ENCODE data around the gene MAN1C1.
A peak's percentile ranks its signal among the peaks of the same experiment; 100 is the strongest.

Gene MAN1C1

GRCh38 chr1:25782608-25783201 lies 166.1 kb downstream of the MAN1C1 start:
- no peak for DNase-seq (ENCODE audit: low read depth)

DNA sequence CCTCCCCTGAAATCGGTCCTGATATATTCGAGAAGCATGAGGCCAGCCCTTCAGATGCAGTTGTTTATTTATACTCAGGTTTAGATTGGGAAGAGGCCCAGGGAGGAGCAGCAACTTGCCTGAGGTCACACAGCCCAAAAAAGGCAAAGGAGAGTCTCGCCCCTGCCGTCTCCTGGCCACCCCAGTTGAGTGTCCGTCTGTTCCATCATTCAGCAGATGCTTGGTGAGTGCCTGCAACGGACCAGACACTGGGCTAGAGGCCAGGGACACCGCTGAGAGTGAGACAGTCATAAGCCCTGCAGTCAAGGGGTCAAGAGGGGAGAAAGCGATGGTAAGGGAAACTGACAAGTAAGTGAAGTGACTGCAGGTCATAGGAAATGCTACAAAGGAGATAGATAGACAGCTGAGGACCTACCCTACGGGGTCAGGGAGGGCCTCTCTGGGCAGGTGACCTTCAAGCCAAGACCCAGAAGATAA lies 168.0 kb downstream of the MAN1C1 start:
- peak; percentile 37 for DNase-seq (ENCODE audit: low read depth)

- DNase-seq (ENCODE audit: low read depth) = no peak
These were observed 168.9 kb downstream of the MAN1C1 start for GRCh38 chr1:25785333-25786067.

- DNase-seq (ENCODE audit: low read depth) = peak; percentile 67
These were observed 170.5 kb downstream of the MAN1C1 start for GRCh38 chr1:25786887-25787759.

DNA sequence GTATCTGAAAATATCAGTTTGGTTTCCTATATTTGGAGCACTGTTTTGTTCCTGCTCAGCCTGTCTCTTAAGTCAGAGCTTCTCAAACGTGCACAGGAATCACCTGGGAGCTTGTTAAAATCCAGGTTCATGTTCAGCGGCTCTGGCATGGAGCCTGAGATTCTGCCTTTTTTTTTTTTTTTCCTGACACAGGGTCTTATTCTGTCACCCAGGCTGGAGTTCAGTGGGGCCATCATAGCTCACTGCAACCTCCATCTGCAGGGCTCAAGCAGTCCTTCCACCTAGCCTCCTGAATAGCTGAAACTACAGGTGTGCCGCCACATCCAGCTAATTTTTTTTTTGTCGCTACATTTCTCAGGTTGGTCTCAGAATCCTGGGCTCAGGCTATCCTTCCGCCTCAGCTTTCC lies 171.2 kb downstream of the MAN1C1 start:
- DNase-seq (ENCODE audit: low read depth) = no peak

DNA sequence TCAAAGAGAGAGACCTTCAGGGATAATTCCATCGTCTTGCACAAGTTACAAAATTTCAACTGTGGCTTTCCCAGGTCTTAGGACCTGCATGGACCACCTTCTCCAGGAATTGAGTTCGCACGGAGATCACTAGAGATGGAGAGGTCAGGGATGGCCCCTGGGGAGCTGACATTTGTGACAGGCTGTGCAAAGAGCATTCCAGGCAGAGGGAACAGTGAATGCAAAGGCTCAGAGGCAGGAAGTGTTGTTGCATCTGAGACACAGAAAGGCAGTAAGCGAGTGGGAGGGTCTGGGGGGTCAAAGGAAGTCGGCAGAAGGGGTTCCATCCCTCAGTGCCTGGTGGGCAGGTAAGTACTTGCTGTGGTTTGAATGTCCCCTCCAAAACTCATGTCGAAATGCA lies 173.9 kb downstream of the MAN1C1 start:
- DNase-seq (ENCODE audit: low read depth) = no peak

DNA sequence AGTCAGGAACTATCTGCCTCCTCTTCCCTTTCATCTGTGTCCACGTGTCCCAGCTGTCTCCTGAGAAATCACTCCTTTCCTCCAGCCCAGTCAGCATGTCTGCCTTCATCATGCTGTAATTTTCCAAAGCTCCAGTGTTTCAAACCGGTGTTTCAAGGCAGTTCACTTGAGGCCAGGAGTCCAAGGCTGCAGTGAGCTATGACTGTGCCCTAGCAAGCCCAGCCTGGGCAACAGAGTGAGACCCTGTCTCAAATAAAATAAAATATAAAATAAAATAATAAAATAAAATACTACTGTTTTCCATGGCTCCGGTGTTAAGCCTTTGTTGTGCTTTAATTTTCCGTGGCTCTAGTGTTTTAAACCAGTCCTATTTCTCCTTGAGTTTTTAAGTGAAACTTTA lies 175.5 kb downstream of the MAN1C1 start:
- DNase-seq (ENCODE audit: low read depth) = no peak

- DNase-seq (ENCODE audit: low read depth) = no peak
These were observed 177.1 kb downstream of the MAN1C1 start for GRCh38 chr1:25793585-25794170.

- DNase-seq (ENCODE audit: low read depth) = no peak
These were observed 177.7 kb downstream of the MAN1C1 start for GRCh38 chr1:25794325-25794724.

GRCh38 chr1:25795211-25795610 lies 178.6 kb downstream of the MAN1C1 start:
- no peak for DNase-seq (ENCODE audit: low read depth)

GRCh38 chr1:25795946-25796810 lies 179.6 kb downstream of the MAN1C1 start:
- no peak for DNase-seq (ENCODE audit: low read depth)

- DNase-seq (ENCODE audit: low read depth) = peak; percentile 74
These were observed 180.3 kb downstream of the MAN1C1 start for GRCh38 chr1:25796811-25797458.

DNA sequence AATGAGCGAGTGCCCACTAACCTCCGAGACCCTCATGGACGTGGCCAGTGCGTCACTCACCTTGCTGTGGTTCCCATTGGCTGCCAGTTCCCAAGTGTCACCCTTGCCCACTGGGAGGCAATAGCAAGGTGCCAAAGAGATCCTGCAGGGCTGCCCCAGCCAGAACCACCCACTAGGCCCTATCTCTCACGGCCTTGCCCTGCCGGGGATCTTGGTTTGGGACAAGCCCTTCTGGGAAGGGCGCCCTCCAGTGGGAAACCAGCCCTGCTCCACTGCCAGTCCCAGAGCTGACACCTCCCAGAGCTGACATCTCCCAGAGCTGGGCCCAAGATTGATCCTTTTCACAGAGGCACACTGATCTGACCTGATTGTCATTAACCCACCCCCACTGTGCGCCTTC lies 181.3 kb downstream of the MAN1C1 start:
- peak; percentile 32 for DNase-seq (ENCODE audit: low read depth)

DNA sequence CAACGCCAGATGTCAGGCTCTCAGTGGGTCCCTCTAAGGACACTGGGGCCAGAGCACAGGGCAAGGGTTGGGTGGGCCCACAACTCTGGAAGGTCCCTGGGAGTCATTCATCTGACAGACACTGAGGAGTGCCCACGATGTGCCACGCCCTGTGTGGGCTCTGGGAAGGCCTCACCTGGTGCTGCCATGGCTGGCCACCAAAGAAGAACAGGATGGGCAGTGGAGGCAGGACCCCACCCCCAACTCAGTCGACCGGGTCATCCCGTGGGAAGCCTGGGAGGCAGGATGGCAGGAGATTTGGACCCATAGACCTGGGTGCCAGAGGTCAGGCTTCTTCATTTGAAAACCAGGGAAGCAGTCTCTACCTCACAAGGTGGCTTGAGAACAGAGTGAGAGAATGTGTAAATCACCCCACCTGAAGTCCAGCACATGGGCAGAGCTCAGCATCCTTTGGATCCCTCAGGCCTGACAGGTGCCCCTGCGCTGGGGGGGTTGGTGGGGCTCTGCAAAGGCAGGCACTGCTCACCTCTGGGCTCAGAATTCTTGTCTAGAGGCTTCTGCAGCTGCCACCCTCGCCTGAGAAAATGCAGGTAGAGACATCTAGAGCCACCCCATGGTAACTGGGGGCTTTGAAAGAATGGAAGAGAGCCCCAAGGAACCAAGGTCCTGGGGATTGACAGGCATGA lies 182.2 kb downstream of the MAN1C1 start:
- no peak for DNase-seq (ENCODE audit: low read depth)

- no peak for DNase-seq (ENCODE audit: low read depth)
These were observed 182.9 kb downstream of the MAN1C1 start for GRCh38 chr1:25799352-25799934.

- DNase-seq (ENCODE audit: low read depth) = peak; percentile 60
These were observed 183.5 kb downstream of the MAN1C1 start, which contains the start of gene SELENON for GRCh38 chr1:25799935-25800702. Gene SELENON (plus strand): TSS chr1:25800193. CDS start chr1:25800231, 38 bp downstream.

DNA sequence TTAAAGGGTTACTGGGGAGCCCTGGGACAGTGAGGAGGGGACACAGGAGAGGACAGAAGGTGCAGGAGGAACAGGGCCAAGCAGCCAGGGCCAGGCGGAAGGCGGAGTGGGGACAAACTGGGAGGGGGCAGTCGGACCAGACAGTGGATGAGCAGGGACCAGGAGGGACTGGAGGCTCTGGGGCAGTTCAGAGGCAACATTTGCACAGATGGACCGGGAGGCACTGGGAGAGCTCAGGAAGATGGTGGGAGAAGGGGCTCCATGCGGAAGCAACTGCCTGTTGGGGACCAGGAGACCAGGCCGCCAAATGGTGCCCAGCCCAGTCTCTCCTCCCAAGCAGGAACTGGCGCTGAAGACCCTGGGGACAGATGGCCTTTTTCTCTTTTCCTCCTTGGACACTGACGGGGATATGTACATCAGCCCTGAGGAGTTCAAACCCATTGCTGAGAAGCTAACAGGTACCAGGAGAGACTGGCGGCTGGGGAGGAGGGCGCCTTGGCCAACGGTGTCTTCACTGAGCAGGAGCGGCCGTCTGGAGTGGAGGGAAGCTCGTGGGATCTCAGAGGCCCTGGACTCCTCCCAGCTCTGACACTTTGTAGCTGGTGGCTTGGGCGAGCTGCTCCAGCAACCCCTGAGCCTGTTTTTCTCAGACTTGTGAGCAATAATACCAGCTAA lies 184.2 kb downstream of the MAN1C1 start:
- DNase-seq (ENCODE audit: low read depth) = peak; percentile 18

DNA sequence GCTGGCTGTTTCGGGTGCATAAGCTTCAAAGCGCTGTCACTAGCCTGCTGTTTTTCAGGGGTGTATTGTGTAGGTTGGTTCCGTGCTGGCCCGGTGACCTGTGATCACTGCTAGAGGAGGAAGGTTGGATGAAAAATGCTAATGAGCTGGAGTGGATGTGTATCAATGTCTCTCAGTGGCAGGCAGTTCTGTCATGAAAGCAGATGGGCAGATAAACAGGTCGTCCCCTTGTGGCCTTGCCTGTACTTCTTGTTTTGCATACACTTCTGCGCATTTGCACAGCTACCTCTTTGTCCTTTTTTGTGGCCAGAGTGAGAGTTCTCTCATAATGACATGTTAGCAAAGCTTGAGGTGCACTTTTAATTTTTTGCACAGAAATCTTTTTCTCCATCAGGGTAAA lies 186.3 kb downstream of the MAN1C1 start:
- DNase-seq (ENCODE audit: low read depth) = no peak

All from ELR (cell line).